ENCODE measurements around the gene ALG14. TPM values are rescaled to one million over a fixed set of nuclear protein-coding genes. Genes with fewer than 3 reads are reported as not detected.
"Not testable (repeated sequence)": the region's sequence is repeated elsewhere in the genome, so short reads cannot be mapped to it uniquely, and the experiment has no call there.

ALG14 gene
- total RNA-seq, 2 experiments from 2014 or later = 2.7 to 5.8 TPM

DNA sequence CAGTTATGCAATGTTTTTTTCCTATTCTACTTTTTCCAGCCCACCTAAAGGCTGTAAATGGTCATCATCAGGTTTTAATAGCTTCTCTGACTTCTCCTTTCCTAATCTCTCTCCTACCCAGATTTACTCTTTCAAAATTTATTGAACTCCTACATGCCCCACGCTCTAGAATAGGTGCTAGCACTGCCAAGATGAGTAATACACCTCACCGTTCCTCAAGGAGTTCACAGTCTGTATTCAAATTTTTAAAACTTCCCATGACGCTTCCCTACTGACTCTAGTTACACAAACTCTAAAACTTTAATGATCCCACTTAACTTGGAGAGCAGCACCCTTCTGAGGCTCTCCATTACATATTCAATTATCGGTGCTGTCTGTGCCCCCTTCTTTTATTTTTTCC, 51.6 kb downstream of the ALG14 start:
- Mint-ChIP-seq H3K27ac (no peak overlapping the region), H3K4me1 (ENCODE audit: low read depth) (no peaks in the 10 kb centered on the region), H3K4me3 (no peak overlapping the region), H3K36me3 (ENCODE audit: low read depth) (no peaks in the 10 kb centered on the region), H3K27me3 (ENCODE audit: low read depth) (no peaks in the 10 kb centered on the region), H3K9me3 (ENCODE audit: insufficient read depth) (no peaks in the 10 kb centered on the region)
- ATAC-seq (no peak), DNase-seq (no peak)
- ChIA-PET POLR2A (no interaction called here), CTCF (interaction anchor here (0.8 to 1.3 kb wide), 2 partner anchors 22 kb away, joined by 3 to 4 read pairs; no protein-coding TSS in a partner anchor)

DNA sequence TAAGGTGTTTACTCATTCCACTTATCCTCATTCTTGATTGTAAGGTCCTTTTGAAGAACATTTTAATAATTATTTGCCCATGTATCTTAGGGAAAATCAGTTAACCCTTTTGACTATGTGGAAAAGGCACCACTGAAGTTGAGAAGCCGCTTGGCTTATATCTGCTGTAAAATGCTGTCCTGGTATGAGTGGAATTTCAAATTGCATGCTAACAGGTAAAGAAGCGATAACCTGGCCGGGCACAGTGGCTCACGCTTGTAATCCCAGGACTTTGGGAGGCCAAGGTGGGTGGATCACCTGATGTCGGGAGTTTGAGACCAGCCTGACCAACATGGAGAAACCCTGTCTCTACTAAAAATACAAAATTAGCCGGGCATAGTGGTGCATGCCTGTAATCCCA, 53.3 kb downstream of the ALG14 start:
- H3K36me3 Mint-ChIP-seq (ENCODE audit: low read depth); H3K4me3 Mint-ChIP-seq; POLR2A ChIA-PET; H3K9me3 Mint-ChIP-seq (ENCODE audit: insufficient read depth); H3K27ac Mint-ChIP-seq; CTCF ChIA-PET; DNase-seq; ATAC-seq; H3K27me3 Mint-ChIP-seq (ENCODE audit: low read depth); H3K4me1 Mint-ChIP-seq (ENCODE audit: low read depth): not testable (repeated sequence)

DNA sequence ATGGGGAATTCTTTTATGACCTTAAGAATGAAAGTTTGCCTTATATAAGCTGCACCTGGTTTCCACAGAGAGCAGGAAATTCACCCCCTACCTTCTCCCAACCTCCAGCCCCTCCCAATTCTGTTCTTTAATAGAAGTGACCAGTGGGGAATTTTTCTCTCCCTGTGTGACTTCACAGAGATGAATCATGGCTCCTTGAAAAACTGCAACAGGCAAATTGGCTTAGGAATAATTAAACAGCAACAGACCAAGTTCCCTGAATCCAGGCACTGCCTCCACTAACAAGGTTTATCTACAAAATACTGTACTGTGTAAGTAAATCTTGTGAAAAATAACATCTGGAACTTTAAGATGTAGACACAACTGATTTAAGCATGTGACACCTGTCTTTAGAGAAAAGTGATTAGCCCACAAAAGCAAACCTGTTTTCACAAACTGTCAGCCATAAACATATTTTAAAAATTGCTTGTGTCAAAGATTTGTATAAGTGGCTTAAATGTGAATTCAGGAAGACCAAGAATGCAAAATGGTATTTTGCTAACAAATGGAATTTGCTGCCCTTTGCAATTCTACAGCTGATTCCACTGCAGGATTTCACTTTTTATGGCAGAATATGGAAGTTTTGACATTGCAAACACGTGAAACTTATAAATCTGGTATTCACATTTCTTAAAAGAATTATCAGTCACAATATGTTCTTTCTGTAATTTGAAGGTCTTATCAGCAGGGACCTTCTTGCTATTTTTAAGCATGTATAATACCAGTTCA, 54.0 kb downstream of the ALG14 start:
- Mint-ChIP-seq H3K27ac (no peak overlapping the region), H3K9me3 (ENCODE audit: insufficient read depth) (no peaks in the 10 kb centered on the region), H3K4me3 (no peak overlapping the region)

DNA sequence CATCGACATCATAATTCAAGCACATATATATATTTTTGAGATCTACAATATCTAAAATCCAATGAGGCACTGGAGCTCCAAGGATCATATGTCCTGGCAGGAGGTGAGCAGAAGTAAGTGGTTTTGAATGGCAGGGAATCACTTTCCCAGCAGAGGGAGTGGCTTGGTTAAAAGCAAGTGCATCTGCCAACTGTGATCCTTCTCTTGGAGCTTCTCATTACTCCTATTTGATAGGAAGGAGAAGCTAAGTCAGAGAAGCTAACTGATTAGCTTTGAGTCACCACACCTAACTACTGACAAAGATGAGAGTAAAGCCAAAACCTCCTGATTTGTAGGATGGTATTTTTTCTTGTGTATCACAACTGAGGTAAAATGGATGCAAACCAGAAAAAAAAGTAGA, 55.0 kb downstream of the ALG14 start:
- no peak overlapping the region for H3K4me3 Mint-ChIP-seq
- POLR2A ChIA-PET = no interaction called here
- no peaks in the 10 kb centered on the region for H3K36me3 Mint-ChIP-seq (ENCODE audit: low read depth)
- no peak overlapping the region for H3K27ac Mint-ChIP-seq
- no peak for DNase-seq
- CTCF ChIA-PET = no interaction called here
- H3K4me1 Mint-ChIP-seq (ENCODE audit: low read depth) = no peaks in the 10 kb centered on the region
- H3K9me3 Mint-ChIP-seq (ENCODE audit: insufficient read depth) = no peaks in the 10 kb centered on the region
- ATAC-seq = no peak
- no peaks in the 10 kb centered on the region for H3K27me3 Mint-ChIP-seq (ENCODE audit: low read depth)

More for the DNA sequence above, 54.0 kb downstream of the ALG14 start:
- ChIA-PET POLR2A (no interaction called here), CTCF (no interaction called here)
- ATAC-seq = no peak
- Mint-ChIP-seq H3K4me1 (ENCODE audit: low read depth) (no peaks in the 10 kb centered on the region), H3K27me3 (ENCODE audit: low read depth) (no peaks in the 10 kb centered on the region), H3K36me3 (ENCODE audit: low read depth) (no peaks in the 10 kb centered on the region)
- DNase-seq = no peak

DNA sequence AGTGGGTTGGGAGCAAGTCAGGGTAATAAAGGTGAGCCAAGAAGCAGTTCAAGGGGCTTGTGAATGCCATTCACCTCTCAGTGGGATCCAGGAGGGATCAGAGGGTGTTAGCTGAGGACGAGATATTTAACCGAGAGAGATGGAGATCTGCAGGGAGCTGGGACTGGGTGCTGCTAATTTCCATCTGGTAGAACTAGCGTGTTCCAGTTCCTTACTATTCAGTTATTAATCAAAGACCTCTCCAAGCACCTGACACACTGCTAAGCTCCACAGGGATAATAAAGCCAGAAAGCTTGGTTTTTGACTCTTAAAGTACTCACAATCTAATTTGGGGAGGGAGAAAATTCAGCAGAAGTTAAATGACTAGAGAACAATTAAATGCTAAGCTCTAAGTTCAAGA, 57.7 kb downstream of the ALG14 start:
- H3K27me3 Mint-ChIP-seq (ENCODE audit: low read depth) = no peaks in the 10 kb centered on the region
- H3K9me3 Mint-ChIP-seq (ENCODE audit: insufficient read depth) = no peaks in the 10 kb centered on the region
- ATAC-seq = no peak
- DNase-seq = no peak
- H3K4me3 Mint-ChIP-seq = no peak overlapping the region
- no peaks in the 10 kb centered on the region for H3K4me1 Mint-ChIP-seq (ENCODE audit: low read depth)
- H3K27ac Mint-ChIP-seq = no peak overlapping the region
- ChIA-PET POLR2A (no interaction called here), CTCF (no interaction called here)
- no peaks in the 10 kb centered on the region for H3K36me3 Mint-ChIP-seq (ENCODE audit: low read depth)

DNA sequence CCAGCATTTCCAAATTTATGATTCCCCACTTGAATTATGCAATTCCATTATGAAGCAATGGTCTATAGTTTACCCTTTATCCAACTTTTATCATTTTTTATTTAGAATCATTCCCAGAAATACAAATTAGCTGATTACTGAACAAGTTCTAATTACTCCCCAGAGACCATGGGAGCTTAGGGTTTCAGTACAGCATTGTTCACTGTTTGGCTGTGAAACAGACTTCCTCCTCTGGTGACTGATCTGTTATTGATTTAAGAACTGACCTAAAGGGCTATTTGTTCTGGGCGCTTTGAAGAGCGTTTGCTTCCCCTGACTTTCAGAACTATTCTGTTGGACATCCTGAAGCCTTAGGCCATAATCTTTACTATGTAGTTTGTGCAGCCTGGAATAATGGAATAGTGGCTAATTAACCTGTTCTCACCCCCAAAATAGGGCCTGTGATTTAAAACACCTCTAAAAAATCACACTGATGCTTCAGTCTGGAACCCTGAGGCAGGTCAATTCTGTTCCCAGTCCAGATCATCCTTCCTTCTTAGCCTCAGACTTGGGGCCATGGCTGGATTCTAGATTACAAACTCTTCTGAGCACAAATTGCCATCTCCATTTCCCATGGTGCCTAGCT, 58.7 kb downstream of the ALG14 start:
- ATAC-seq (no peak), DNase-seq (no peak)
- POLR2A ChIA-PET = interaction anchor here (0.6 kb wide), 1 partner anchor 10 kb away, joined by 5 read pairs; no protein-coding TSS in a partner anchor
- CTCF ChIA-PET = no interaction called here
- Mint-ChIP-seq H3K9me3 (ENCODE audit: insufficient read depth) (no peaks in the 10 kb centered on the region), H3K4me1 (ENCODE audit: low read depth) (no peaks in the 10 kb centered on the region), H3K36me3 (ENCODE audit: low read depth) (no peaks in the 10 kb centered on the region), H3K27ac (no peak overlapping the region), H3K27me3 (ENCODE audit: low read depth) (no peaks in the 10 kb centered on the region), H3K4me3 (no peak overlapping the region)

DNA sequence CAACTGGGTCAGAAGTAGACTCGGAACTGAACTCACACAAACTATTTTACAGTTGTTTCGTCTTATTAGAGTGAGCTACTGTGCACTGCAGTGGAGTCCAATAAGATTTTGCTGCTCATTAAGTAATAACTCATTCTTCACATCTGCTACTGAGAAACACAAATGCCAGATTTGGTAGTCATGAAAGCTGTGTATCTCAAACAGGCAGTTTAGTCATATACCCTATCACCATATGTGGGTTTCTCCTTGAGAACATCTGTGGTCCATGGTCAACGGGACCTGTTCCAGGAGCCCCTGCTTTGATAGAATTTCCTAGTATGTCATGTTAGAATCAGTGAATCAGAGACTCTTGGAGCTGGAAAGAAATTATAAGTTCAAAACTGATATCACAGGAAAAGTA, 60.4 kb downstream of the ALG14 start:
- H3K4me3 Mint-ChIP-seq = no peak overlapping the region
- POLR2A ChIA-PET = no interaction called here
- H3K27me3 Mint-ChIP-seq (ENCODE audit: low read depth) = no peaks in the 10 kb centered on the region

DNA sequence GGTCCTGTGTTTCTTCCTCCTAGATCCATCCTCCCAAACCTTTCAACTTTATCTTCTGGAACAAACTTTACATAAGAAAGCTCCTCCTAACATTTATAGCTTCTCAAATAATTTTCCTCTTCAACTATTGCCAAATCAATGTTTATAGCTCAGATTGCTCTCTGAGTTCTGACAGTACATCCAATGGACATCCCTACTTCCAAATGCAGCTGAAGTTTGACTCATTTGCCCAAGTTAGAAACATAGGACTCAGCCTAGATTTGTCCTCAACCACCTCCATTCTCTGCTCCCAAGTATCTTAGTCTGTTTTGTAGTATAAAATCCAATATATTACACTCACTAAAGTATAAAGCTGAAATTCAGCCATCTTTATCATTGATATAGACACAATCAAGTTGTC, 62.6 kb downstream of the ALG14 start:
- Mint-ChIP-seq H3K27me3 (ENCODE audit: low read depth) (no peaks in the 10 kb centered on the region), H3K4me3 (no peak overlapping the region), H3K4me1 (ENCODE audit: low read depth) (no peaks in the 10 kb centered on the region), H3K9me3 (ENCODE audit: insufficient read depth) (no peaks in the 10 kb centered on the region), H3K36me3 (ENCODE audit: low read depth) (no peaks in the 10 kb centered on the region), H3K27ac (no peak overlapping the region)
- ChIA-PET CTCF (interaction anchor here (0.9 to 1.4 kb wide), 2 partner anchors 33 to 156 kb away, joined by 3 to 5 read pairs; no protein-coding TSS in a partner anchor), POLR2A (no interaction called here)
- ATAC-seq = no peak
- no peak for DNase-seq

More for the DNA sequence above, 60.4 kb downstream of the ALG14 start:
- Mint-ChIP-seq H3K9me3 (ENCODE audit: insufficient read depth) (no peaks in the 10 kb centered on the region), H3K36me3 (ENCODE audit: low read depth) (no peaks in the 10 kb centered on the region), H3K27ac (no peak overlapping the region), H3K4me1 (ENCODE audit: low read depth) (no peaks in the 10 kb centered on the region)
- DNase-seq = no peak
- CTCF ChIA-PET = no interaction called here
- no peak for ATAC-seq

DNA sequence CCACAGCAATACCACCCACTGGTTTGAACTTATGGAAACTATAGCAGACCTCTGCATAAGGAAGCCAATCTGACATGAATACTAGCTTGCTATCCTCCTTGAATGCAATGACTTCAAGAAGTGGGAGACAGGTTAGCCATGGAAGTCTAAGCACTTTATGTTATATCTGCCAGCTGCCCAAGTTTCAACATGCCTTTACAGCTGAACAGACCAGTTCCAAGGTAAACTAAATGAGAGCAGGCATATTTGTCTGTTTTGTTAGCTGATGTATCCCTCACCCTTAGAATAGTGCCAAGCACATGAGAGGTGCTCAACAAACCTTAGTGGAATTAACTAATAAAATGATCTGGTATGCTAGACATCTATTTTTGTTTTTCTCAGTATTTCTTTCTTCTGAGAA, 65.1 kb downstream of the ALG14 start:
- H3K27ac Mint-ChIP-seq = no peak overlapping the region
- DNase-seq (no peak), ATAC-seq (no peak)
- ChIA-PET POLR2A (no interaction called here), CTCF (interaction anchor here (1.4 to 2.0 kb wide), 2 partner anchors 36 to 153 kb away, joined by 5 to 6 read pairs; no protein-coding TSS in a partner anchor)
- H3K36me3 Mint-ChIP-seq (ENCODE audit: low read depth) = no peaks in the 10 kb centered on the region
- H3K9me3 Mint-ChIP-seq (ENCODE audit: insufficient read depth) = no peaks in the 10 kb centered on the region
- H3K4me3 Mint-ChIP-seq = no peak overlapping the region
- no peaks in the 10 kb centered on the region for H3K27me3 Mint-ChIP-seq (ENCODE audit: low read depth)
- H3K4me1 Mint-ChIP-seq (ENCODE audit: low read depth) = no peaks in the 10 kb centered on the region

DNA sequence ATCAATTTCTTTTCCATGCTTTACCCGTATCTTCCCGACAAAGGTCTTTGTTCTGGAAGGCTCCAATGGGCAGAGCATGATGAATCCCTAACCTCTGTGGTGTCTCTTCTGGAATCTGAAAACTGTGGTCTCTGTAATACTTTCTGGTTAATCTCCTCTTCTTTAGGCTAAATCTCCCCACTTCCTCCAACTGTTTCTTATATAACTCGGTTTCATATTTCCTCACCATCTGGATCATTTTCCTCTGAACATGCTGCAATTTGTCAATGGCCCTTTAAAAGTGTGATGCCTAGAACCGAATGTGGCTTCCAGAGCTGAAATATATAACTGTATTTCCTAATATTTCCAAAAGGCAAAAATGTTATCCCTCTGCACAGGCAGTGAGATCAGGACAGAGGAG, 66.1 kb downstream of the ALG14 start:
- no peak for DNase-seq

DNA sequence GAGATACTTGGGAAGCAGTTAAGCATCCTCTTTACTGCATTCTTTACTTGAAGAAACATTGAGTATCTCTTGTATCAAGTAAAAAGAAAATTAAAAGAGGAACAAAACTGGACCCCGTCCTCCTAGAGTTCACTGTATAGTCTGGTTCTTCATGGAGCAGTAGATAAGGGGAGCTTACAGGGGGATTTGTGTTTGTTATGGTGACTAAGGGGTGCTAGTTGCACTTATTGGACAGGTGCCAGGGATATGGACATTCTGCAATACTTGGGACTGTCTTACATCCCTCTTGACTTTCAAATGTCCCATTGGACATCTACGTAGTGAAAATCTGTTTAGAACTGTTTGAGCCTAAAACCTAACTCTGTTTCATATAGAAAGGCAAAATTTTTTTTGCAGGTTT, 67.2 kb downstream of the ALG14 start:
- DNase-seq (no peak), ATAC-seq (no peak)
- H3K4me3 Mint-ChIP-seq = no peak overlapping the region
- H3K27me3 Mint-ChIP-seq (ENCODE audit: low read depth) = no peaks in the 10 kb centered on the region
- H3K36me3 Mint-ChIP-seq (ENCODE audit: low read depth) = no peaks in the 10 kb centered on the region
- H3K4me1 Mint-ChIP-seq (ENCODE audit: low read depth) = no peaks in the 10 kb centered on the region
- H3K9me3 Mint-ChIP-seq (ENCODE audit: insufficient read depth) = no peaks in the 10 kb centered on the region
- H3K27ac Mint-ChIP-seq = no peak overlapping the region
- CTCF ChIA-PET = no interaction called here
- POLR2A ChIA-PET = no interaction called here

More for the DNA sequence above, 66.1 kb downstream of the ALG14 start:
- Mint-ChIP-seq H3K9me3 (ENCODE audit: insufficient read depth) (no peaks in the 10 kb centered on the region), H3K4me3 (no peak overlapping the region), H3K27ac (no peak overlapping the region), H3K27me3 (ENCODE audit: low read depth) (no peaks in the 10 kb centered on the region), H3K36me3 (ENCODE audit: low read depth) (no peaks in the 10 kb centered on the region), H3K4me1 (ENCODE audit: low read depth) (no peaks in the 10 kb centered on the region)
- POLR2A ChIA-PET = no interaction called here
- CTCF ChIA-PET = interaction anchor here (2.0 kb wide), 1 partner anchor 152 kb away, joined by 6 read pairs; no protein-coding TSS in a partner anchor
- no peak for ATAC-seq

DNA sequence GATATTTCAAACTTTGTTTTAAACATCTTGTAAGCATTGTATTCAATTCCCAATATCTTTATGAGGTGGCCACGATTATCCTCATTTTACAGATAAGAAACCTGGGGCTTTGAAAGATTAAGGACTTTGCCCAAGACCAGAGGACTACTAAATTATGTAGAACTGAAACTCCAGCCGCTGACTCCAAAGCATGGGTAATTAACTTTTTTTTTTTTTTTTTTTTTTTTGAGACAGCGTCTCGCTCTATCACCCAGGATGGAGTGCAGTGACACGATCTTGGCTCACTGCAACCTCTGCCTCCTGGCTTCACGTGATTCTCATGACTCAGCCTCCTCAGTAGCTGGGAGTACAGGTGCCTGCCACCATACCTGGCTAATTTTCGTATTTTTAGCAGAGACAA, 68.7 kb downstream of the ALG14 start:
- no peak for DNase-seq
- no peaks in the 10 kb centered on the region for H3K27me3 Mint-ChIP-seq (ENCODE audit: low read depth)
- ChIA-PET POLR2A (interaction anchor here (0.6 kb wide), 1 partner anchor 10 kb away, joined by 5 read pairs; no protein-coding TSS in a partner anchor), CTCF (no interaction called here)
- no peaks in the 10 kb centered on the region for H3K4me1 Mint-ChIP-seq (ENCODE audit: low read depth)
- H3K4me3 Mint-ChIP-seq = no peak overlapping the region
- ATAC-seq = no peak
- H3K9me3 Mint-ChIP-seq (ENCODE audit: insufficient read depth) = no peaks in the 10 kb centered on the region
- H3K36me3 Mint-ChIP-seq (ENCODE audit: low read depth) = no peaks in the 10 kb centered on the region
- no peak overlapping the region for H3K27ac Mint-ChIP-seq
